ENCODE data around the gene POU2AF1.

GRCh38 chr11:111349191-111349695, 29.8 kb downstream of the POU2AF1 start:
- TF ChIP-seq CTCF (IDR thresholded peaks at IDR 0.05) = no peak
- TF ChIP-seq POLR2AphosphoS5 (IDR thresholded peaks at IDR 0.05) = no peak
